ENCODE measurements around the gene ERICH3. TPM values are rescaled to one million over a fixed set of nuclear protein-coding genes. Genes with fewer than 3 reads are reported as not detected.
"Not testable (repeated sequence)": the region's sequence is repeated elsewhere in the genome, so short reads cannot be mapped to it uniquely, and the experiment has no call there.

Gene ERICH3
- total RNA-seq, 1 donor from 2014 or later, result not detected

DNA sequence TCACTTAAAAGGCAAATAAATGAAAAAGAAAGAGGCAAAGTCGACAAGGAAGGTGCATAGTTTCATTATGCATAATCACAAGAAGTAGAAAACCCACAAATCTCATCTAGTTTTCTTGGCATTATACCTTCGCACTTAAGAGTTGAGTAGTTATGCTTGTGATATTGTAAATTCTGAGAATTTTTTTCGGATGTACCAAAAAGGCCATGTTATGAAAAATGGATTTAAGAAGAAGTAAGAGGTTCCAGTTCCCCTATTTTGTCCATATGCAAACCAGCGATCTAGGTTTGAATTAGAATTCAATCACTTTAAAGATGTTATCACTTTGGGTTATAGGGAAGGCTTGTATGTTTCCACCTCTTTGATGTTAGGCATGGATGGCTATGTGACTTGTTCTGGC is 7.9 kb upstream of the ERICH3 start:
- DNase-seq (ENCODE audit: low read depth, low spot score), result no peak

DNA sequence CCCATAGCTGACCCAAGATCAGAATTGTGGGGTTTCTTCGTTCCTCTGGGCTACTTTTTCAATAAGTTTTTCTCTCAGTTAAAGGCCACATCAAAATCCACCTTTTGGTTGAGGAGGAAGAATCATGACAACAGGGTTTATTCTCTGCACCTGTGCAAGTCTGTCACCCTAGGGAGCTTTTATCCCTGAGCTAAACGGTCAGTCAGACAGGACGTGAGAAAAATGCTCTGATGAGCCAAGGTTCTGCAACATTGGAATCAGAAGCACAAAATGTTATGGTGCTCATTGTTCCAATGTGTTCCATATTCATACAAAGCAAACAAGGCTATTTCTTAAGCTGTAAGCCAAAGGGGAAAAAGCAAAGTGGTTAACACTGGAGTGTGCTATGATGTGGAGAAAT is 7.4 kb upstream of the ERICH3 start:
- no peak for DNase-seq (ENCODE audit: low read depth, low spot score)

DNA sequence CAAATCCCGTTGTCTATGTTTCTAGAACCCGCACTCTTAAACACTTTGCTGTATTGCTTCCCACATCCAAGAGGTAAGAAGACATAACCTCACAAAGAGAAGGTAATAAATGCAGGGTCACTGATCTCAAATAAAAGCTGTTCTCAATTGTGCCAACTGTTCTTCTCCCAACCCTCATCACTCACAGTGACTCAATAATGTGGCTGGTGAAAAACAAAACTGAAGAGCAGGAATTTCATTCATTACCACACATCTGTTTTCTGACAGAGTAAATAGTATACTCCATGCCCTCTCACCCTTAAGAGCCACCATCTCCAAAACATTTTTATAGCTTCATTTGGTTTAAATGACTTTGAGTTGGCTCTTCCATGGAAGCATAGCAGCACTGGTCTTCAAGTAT is 6.2 kb upstream of the ERICH3 start:
- no peak for DNase-seq (ENCODE audit: low read depth, low spot score)

DNA sequence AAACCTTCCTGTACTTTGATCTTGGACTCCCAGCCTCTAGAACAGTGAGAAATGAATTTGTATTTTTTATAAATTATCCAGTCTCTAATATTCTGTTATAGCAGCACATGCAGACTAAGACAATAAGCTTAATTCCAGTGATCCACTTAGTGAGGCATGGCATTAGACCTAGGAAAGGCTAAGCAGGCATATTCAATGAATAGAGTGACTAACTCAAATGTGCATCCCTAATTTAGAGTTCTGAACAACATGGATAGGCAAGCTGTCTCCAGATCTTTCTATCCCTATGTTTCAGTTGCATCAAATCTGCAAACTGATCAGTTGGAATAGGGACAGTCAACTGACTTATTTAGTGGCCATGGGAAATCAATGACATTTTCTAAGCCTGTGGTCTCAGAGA is 4.3 kb upstream of the ERICH3 start:
- no peak for DNase-seq (ENCODE audit: low read depth, low spot score)

DNA sequence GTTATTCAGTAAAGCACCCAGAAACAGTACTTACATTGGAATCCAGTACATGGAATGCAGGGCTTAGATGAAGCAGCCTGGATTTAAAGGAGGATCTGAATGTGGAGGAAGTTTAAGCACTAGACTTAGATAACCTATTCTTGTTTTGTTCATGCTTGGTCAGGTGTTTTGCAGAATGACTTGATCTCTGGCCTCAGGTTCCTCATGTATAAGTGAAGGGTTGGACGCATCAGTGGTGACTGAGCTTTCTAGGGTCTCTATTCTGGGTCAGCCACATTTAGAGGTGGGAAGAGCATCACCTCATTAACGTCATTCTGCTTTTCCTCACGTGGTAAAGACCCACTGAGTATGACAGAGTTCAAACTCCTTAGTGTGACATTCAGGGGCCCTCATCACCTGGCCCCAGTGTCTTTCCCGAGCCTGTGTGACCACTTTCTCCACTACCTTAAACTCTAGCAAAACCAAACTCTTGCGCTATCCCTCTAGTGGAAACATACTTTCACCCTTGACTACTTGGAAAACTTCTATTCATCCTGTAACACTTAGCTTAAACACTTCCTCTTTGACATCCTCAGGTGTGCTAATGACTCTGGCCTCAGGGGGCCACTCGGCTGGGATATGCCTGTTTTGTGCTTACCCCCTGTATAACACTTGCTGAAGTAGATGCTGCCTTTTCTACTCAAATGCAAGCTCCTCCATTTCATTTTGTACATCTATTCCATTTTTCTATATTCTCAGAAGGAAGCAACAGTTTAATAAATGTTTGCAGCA is 871 bp upstream of the ERICH3 start:
- DNase-seq (ENCODE audit: low read depth, low spot score), result no peak

DNA sequence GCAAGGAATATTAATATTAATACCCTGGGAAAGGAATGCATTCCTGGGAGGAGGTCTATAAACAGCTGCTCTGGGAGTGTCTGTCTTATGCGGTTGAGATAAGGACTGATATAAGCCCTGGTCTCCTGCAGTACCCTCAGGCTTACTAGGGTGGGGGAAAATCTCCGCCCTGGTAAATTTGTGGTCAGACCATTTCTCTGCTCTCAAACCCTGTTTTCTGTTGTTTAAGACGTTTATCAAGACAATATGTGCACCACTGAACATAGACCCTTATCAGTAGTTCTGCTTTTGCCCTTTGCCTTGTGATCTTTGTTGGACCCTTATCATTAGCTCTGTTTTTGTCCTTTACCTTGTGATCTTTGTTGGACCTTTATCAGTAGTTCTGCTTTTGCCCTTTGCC is 2.7 kb downstream of the ERICH3 start:
- not testable (repeated sequence) for DNase-seq (ENCODE audit: low read depth, low spot score)

DNA sequence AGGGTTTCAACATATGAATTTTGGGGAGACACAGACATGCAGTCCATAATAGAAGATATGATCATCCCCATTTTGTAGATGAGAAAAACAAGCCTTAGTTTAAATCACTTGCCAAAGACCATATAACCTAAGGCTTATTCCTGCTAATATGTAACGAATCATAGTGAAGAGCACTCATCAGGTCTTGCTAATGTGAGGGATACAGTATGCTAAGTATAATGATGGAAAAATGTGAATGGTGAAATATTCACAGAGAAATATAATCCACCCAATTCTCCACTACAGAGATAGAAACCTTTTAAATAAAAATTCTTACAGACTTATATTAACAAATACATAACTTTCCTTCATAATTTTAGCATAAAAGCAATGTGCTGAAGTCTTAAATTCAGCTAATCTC is 18.9 kb downstream of the ERICH3 start:
- DNase-seq (ENCODE audit: low read depth, low spot score), result no peak

DNA sequence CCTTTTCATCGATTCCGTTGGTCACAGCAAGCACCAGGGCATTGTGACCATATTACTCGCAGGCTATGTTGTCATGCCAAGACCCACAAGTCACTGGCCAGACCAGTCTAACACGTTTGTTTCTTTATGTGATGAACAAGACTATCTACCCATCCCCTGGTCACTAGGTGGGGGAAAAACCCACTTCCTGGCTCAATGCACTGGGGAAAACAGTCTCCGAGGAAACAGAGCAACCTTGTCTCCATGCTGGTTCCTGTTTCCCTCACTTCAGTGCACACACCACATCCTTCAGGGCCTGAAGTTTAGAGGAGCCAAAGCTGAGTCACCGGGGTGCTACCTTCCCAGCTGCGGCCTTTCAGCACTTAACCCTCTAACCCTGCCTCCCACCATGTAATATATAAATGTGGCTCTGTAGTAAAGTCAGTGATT is 20.9 kb downstream of the ERICH3 start:
- DNase-seq (ENCODE audit: low read depth, low spot score), result no peak

DNA sequence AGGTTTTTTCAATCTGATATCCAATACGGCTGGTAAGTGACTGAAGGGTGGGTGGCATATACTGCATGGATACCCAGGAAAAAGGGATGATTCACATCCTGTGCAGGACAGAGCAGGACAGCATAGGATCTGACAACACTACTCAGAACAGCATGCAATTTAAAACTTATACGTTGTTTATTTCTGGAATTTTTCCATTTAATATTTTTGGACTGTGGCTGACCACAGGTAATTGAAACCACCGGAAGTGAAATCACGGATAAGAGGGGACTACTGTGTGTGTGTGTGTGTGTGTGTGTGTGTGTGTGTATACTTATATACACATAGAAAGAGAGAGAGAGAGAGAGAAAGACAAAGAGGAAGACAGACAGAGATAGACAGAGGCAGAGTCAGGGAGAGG is 23.0 kb downstream of the ERICH3 start:
- DNase-seq (ENCODE audit: low read depth, low spot score), result no peak

DNA sequence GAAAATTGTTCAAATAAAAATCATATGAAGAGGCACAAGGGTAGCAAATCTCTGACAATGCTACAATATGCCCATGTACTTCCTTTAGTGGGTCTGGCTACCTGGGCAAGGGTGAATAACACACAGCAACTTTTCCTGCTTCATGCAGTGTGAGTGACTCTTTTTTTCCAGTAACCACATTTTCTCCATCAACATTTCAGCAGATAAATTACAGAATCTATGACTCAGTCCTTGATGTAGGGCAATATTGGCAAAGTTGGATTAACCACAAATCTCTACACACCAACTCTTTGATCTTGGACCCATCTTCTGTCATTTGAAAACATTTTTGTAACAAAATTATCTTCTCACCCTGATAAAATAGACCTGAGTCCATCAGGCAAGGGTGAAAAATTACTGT is 31.7 kb downstream of the ERICH3 start:
- no peak for DNase-seq (ENCODE audit: low read depth, low spot score)

DNA sequence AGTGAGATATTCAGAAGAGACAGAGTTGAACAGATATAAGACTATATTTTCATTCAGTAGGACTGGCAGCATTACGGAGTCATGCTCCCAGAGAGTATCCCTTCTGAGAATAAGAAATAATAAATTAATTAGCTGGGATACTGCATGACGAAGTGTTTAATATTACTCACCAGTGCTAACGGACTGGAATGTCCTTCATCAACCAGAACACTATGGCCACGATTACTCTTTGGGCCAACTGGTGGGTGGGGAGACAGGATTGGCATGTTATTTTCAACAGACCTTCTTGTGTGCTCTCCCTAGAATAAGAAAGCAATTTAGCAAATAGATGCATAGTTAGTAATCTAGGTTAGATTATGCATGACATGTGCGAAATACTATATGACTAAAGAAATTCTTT is 32.4 kb downstream of the ERICH3 start:
- no peak for DNase-seq (ENCODE audit: low read depth, low spot score)

DNA sequence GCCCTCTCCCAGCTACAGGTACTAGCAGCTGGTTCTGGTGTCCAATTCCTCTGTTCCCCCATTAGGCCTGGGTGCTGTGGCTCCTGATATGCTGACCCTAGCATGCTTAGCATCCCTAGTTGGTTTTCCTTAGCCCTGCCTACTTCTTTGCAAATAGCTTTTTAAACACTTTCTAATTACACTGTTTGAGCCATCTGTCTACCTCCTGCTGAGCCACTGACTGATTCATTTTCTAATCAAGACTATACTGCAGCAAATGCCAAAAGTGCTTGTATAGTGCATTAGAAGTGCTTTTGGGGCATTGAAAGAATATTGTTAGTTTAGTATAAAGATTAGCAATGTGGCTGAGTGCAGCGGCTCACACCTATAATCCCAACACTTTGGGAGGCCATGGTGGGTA is 36.3 kb downstream of the ERICH3 start:
- DNase-seq (ENCODE audit: low read depth, low spot score), result no peak

DNA sequence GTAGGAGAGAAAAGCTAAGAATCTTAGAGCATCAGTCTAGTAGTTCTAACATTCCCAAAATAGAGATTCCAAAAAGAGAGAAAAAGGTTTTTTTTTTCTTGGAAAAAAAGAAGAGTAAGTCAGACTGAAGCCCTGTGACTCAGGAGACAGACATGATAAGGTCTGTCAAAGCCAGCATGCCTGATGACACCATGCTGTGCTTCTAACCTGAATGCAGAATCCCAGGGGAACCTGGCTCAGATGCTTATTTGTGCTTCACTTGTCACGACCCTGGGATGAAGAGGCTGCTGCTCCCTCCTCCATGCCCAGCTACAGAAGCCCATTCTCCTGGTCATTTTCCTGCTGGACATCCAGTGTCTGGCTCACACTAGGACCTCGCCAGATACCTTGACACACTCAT is 44.3 kb downstream of the ERICH3 start:
- DNase-seq (ENCODE audit: low read depth, low spot score), result no peak

DNA sequence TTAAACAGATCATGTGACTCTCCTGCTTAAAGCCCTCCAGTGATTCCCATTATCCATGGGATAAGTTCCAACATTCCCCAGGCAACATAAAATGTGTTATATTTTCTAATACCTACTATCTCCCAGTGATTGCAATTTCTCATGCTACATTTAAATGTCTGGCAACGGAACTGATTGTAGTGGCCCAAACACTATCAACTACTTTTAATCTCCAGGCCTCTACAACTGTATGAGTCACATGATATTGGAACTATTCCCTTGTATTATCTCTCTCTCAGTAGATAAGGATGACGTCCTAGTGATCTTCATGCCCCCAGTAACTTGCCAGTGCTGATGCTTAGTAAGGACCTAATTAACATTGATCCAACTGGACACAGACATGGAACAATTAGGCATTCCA is 49.9 kb downstream of the ERICH3 start:
- no peak for DNase-seq (ENCODE audit: low read depth, low spot score)

DNA sequence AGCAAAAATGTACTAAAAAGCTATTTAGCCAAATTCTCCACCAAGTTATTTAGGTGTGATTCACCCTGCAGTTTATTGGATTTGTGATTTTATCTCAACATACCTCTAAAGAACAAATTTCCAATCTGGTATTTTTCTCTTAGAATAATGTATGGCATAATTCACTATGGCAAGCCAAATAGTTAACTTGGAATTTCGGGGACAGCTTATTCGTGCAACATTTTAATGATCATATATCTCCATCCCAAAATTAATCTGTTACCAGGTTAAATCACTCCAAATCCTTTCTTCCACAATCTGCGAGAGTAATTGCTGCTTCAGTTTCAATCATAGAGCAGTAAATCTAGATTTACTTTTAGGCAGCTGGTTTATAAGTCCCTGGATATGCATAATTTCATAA is 53.4 kb downstream of the ERICH3 start:
- no peak for DNase-seq (ENCODE audit: low read depth, low spot score)

DNA sequence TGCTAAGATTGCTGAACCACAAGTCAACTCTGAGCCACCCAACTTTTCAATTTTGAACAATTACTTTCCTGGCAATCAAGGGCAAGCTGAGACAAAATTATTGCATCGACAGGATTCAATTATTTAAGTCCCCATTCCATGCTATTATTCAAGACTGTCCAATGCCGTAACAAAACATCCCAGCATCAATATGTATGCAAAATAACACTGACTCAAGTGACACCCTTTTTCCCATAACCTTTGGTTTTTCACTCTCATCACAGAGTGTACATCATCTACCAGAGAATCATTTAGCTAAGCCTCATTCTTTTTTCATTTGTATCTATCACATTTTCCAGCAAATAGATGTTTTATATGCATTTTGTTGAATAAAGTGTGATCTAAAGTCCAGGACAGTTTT is 54.6 kb downstream of the ERICH3 start:
- DNase-seq (ENCODE audit: low read depth, low spot score), result no peak

DNA sequence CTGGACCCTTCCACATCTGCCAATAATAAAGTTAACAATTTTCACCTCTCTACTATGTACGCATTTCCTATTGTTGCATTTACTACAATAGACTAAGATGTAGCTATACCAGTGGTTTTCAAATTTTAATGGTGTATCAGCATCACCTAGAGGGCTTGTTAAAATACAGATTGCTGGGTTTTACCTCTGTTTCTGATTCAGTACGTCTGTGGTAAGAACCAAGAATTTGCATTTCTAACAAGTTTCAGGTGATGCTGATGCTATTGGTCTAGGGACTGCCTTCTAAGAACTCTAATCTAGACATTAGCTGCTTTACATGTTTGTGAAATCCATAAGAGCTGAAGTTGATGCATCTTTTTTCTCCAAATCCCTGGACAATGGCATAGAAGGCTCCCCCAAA is 59.7 kb downstream of the ERICH3 start:
- no peak for DNase-seq (ENCODE audit: low read depth, low spot score)

DNA sequence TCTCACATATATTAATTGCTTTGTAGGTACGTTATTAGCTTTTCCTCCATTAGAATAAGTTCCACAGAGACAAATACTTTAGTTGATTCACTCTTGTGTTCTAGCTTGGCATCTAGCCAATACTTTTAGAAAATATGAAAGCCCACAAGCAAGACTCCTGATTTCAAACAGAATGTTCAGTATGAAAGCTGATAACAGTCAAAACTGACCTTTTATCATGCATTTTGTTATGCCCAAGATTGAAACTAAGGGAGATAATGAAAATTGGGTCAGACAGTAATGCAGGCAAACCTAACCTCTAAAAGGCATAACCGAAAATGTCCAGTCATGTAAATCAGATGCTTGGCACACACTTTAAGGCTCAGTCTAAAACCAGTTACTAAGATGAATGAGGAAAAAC is 61.7 kb downstream of the ERICH3 start:
- no peak for DNase-seq (ENCODE audit: low read depth, low spot score)

DNA sequence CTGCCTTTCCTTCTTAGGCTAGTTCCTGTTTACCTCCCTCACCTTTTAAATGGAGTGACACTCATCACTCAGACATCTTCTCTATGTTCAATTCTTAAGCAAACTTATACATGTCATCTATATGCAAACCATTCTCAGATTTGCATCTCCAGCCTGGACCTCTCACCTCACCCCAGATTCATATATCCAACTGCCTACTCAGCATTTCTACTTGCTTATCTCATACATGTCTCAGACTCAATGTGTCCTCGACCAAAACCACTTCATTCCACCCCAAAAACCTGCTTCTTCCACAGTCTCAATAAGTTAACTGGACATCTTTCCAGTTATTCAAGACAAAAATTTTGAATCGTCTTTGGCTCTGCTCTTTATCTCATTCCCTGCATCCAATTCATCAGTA is 62.6 kb downstream of the ERICH3 start:
- DNase-seq (ENCODE audit: low read depth, low spot score), result no peak

DNA sequence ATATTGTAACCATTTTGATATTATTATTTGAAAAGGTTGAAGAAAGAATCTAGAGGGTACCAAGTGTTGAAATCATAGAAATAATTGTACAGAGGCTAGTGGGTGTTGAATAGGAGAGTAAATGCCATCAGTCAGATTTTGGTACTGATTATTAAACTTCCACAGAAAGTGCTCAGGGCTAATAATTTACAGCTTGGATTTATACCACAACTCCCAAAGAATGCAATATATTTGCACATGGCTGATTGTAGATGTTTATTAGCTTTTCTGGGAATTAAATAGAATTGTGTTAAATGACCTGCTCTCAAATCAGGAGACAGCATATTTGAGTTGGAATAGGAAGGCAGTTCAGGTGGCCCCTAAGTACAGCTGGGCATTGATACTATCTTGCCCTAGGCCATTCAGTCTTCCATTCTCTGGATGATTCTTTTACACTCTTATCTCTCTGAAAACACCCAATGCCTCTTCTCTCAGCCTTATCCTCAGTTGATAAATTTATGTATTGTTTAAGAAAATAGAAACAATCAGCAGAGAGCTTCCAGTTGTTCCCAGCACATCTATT is 63.7 kb downstream of the ERICH3 start:
- DNase-seq (ENCODE audit: low read depth, low spot score), result no peak

DNA sequence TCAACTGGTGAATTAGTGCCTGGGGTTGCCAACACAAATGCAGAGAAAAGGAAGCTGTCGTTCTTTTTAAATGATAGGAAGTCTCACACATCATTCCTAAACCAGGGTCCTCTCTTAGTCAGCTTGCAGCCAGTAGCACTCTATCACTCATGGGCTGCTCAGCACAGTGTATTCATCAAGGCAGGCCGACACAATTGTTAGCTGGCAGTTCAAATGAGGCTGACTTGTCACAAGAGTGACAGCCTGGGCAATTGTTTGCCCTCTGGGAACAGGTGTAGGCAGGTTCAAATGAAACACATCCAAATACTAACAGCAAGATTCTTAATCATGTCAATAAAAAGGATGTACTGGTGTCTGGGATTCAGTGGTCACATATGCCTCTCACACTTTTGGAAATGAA is 76.9 kb downstream of the ERICH3 start:
- DNase-seq (ENCODE audit: low read depth, low spot score), result no peak

DNA sequence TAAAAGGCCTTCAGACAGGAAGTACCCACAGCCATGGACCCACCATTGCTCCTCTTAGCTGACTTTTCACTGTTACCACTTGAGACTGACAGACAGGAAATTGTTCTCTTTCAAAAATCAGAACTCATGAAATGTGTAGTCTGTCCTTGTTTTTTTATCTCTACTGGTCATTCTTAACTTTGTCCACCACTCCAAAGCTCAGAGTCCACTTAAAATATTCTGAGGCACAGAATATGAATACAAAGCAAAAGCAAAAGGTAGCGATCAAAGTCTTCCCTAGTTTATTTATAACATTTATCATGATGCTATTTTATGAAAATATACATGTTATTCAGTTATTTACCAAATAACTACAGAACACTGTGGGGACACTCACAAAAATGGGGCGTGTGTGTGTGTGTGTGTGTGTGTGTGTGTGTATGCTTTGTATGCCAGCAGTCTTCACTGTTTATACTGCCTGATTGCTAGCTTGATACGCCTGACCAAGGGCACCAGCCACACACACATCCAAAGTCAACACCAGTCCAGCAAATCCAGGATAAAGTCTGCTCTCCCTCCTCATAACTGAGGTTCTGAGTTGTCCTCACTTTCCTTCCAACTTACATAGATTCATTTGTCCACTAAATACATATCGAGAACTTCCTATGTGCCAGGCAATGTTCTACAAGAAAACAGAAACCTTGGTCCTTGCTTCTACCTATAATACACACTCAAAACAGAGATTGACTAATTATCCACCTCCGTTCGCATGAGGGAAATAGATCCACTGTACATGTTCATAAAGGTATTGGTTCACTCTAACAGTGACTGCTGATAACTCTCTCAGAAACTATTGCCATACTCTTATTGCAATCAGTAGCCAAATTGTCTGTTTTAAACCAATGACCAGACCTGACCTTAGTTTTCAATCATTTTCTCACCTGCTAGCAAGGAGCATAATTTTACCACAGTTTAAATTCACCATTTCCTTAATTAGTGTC is 79.4 kb downstream of the ERICH3 start:
- DNase-seq (ENCODE audit: low read depth, low spot score), result no peak

Data from pulmonary artery endothelial cell (primary cell).